Fibroblast of villous mesenchyme (primary cell): ENCODE data around the gene TCF23. TPM values are rescaled to one million over a fixed set of nuclear protein-coding genes. Genes with fewer than 3 reads are reported as not detected.

Experiments
- DNase-seq: peaks from one replicate; pipeline ENCODE4 v3.0.0-alpha.2; 2010; ENCODE audit warnings: low read depth
- H3K4me3 ChIP-seq: 2 replicates; pipeline ENCODE4 v1.5.1; 2011; ENCODE audit warnings: low read depth, mild to moderate bottlenecking, low read length
- total RNA-seq: library from RNA; depleted of rRNA; stranded (reverse); fragments of >200 nt; gene quantifications from 2 replicates; pipeline ENCODE4 v1.2.3, GENCODE V29; 2012
- TF ChIP-seq, protein P1 (sequence below): IDR thresholded peaks from 2 replicates; pipeline ENCODE4 v1.5.1; 2012; ENCODE audit warnings: low read depth, mild to moderate bottlenecking, low read length; ENCODE audit not compliant: insufficient read depth

The TCF23 gene
- total RNA-seq, 1 donor: not detected

DNA sequence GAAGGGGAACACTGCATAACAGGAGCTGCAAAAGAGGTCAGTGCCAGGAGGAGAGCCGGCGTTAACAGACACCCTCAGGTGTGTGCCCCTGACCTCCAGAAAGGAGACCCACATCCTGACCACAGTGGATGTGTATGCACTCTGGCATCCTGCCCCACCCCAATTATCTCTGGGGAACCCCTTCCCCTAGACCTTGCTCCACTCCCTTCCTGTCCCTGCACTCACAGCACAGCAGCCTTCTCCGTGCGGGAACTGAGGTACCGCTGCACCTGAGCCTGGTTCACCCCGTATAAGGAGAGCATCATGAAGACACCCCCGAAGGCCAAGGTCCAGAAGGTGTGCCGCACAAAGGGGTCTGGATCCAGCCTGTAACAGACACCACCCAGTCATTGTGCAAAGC lies 55.8 kb downstream of the TCF23 start:
- TF ChIP-seq, protein P1, sequence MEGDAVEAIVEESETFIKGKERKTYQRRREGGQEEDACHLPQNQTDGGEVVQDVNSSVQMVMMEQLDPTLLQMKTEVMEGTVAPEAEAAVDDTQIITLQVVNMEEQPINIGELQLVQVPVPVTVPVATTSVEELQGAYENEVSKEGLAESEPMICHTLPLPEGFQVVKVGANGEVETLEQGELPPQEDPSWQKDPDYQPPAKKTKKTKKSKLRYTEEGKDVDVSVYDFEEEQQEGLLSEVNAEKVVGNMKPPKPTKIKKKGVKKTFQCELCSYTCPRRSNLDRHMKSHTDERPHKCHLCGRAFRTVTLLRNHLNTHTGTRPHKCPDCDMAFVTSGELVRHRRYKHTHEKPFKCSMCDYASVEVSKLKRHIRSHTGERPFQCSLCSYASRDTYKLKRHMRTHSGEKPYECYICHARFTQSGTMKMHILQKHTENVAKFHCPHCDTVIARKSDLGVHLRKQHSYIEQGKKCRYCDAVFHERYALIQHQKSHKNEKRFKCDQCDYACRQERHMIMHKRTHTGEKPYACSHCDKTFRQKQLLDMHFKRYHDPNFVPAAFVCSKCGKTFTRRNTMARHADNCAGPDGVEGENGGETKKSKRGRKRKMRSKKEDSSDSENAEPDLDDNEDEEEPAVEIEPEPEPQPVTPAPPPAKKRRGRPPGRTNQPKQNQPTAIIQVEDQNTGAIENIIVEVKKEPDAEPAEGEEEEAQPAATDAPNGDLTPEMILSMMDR: no peak
- no peak for DNase-seq
- H3K4me3 ChIP-seq: no peak overlapping the region

DNA sequence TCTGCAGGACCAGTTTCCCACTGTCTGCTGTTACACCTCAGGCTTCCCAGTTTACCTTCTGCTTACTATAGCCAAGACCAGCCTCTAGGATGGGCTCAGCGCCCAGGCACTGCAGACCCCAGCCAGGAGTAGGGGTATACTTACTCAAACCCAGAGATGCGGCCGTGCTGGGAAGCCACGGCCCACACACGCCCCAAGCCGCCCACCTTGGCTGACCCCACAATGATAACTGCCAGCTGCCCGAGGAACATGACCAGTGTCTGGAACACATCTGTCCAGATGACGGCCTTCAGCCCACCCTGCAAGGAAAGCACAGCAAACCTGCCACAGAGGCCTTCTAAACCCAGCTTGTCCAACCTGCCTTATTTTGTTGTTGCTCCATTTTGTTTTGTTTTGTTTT lies 56.4 kb downstream of the TCF23 start:
- TF ChIP-seq, protein P1: no peak
- H3K4me3 ChIP-seq: no peak overlapping the region
- no peak for DNase-seq

DNA sequence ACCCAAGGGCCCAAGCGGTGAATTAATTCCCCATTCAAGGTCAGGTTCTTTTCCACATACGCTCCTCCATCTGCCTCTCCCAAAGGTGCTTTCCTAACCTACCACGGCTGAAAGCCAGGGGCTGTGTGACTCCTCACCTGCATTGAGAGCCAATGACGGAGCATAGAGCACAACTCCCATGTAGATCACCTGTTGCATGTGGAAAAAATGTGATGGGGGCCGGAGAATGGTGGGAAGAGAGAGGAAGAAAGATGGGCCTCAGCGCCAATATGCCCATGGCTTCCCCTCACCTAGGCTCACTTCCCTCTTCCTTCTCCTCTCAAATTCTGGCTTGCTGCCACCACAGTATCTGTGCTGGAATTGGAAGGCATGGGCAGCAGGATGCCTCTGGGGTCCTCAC lies 57.5 kb downstream of the TCF23 start:
- DNase-seq: no peak
- TF ChIP-seq, protein P1: no peak
- no peak overlapping the region for H3K4me3 ChIP-seq

Other genes starting within 250 kb of the TCF23 start
- gene MAPRE3, start 178.4 kb upstream of the TCF23 start, total RNA-seq: 3.5 TPM in 2 replicates
- gene TMEM214, start 116.0 kb upstream of the TCF23 start, total RNA-seq: 57.7 and 70.4 TPM in 2 replicates
- 27.7 and 35.0 TPM in 2 replicates for gene AGBL5, start 97.3 kb upstream of the TCF23 start, total RNA-seq
- gene OST4, start 77.3 kb upstream of the TCF23 start, total RNA-seq: 239 and 282 TPM in 2 replicates
- 144 and 160 TPM in 2 replicates for gene EMILIN1, start 70.4 kb upstream of the TCF23 start, total RNA-seq
- gene KHK, start 62.2 kb upstream of the TCF23 start, total RNA-seq: 0.97 and 1.3 TPM in 2 replicates
- gene CGREF1, start 29.9 kb upstream of the TCF23 start, total RNA-seq: under 0.01 TPM in 2 replicates
- gene ABHD1, start 25.2 kb upstream of the TCF23 start, total RNA-seq: under 0.01 TPM in 1 of 2 replicates, not detected in the other
- 39.3 and 45.3 TPM in 2 replicates for gene PREB, start 14.4 kb upstream of the TCF23 start, total RNA-seq
- not detected in 2 replicates for gene PRR30, start 9.6 kb upstream of the TCF23 start, total RNA-seq
- 159 and 166 TPM in 2 replicates for gene ATRAID, start 63.0 kb downstream of the TCF23 start, total RNA-seq
- gene SLC5A6, start 63.3 kb downstream of the TCF23 start, total RNA-seq: 20.9 and 25.9 TPM in 2 replicates
- 32.4 and 43.8 TPM in 2 replicates for gene CAD, start 68.4 kb downstream of the TCF23 start, total RNA-seq
- 0.32 TPM in 1 of 2 replicates, not detected in the other for gene SLC30A3, start 114.0 kb downstream of the TCF23 start, total RNA-seq
- not detected in 2 replicates for gene DNAJC5G, start 126.4 kb downstream of the TCF23 start, total RNA-seq
- not detected in 2 replicates for gene TRIM54, start 133.4 kb downstream of the TCF23 start, total RNA-seq
- 0.43 and 0.64 TPM in 2 replicates for gene UCN, start 159.4 kb downstream of the TCF23 start, total RNA-seq
- gene MPV17, start 174.1 kb downstream of the TCF23 start, total RNA-seq: 57.0 and 73.8 TPM in 2 replicates
- 30.9 and 36.7 TPM in 2 replicates for gene GTF3C2, start 207.8 kb downstream of the TCF23 start, total RNA-seq
- gene EIF2B4, start 221.3 kb downstream of the TCF23 start, total RNA-seq: 28.9 and 29.3 TPM in 2 replicates
- 166 and 169 TPM in 2 replicates for gene SNX17, start 221.6 kb downstream of the TCF23 start, total RNA-seq
- gene ZNF513, start 231.7 kb downstream of the TCF23 start, total RNA-seq: 11.7 and 11.9 TPM in 2 replicates